Measurements from ENCODE around the gene LYPD4. TPM values are rescaled to one million over a fixed set of nuclear protein-coding genes. Genes with fewer than 3 reads are reported as not detected.
"Not testable (repeated sequence)": the region's sequence is repeated elsewhere in the genome, so short reads cannot be mapped to it uniquely, and the experiment has no call there.

The LYPD4 gene
- total and polyA plus RNA-seq, 8 donors = not detected

DNA sequence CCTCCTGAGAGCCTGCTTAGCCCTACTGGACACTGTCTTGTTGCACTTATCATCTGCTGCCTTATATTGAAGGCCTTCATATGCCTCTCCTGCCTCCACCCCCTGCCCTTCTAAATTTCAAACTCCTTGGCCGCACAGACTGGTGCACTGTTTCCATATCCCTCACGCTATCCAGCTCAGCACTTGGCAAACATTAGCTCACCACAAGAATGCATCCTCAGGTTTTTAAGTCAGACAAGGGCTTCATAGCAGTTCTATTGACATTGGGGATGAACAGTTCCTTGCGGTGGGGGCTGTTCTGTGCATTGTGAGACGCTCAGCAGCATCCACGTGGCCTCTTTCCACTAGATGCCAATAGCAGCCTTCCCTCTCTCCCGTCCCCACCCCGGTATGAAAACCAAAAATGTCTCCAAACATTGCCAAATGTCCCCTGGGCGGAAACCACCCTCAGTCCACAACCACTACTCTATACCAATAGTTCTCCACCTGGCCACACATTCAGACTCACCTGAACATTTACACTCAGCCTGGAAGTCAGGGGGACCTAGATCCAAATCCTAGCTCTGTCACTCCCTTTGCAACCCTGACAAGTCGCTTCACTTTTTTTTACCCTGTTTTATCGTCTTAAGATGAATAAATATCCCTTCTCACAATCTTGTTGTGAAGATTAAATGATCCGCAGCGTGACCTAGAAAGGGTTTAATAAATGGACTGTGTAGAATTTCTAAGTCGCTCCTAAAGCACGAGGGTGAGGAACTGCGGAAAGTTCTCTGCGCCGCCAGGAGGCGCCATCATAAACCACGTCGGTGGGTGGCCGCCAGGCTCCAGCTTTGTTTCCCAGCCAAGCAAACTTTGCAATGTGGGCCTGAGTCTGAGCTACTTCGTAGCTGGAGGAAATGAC lies 51.7 kb downstream of the LYPD4 start:
- Histone ChIP-seq H3K27ac (no peak overlapping the region), H3K27me3 (no peaks in the 10 kb centered on the region), H3K9me3 (no peaks in the 10 kb centered on the region), H3K4me3 (no peak overlapping the region), H3K36me3 (no peaks in the 10 kb centered on the region), H3K4me1 (peaks cover 0 to 5% (median 0%) of the 10 kb centered on the region in 3 donors)
- 15 to 17% methylated on average over 22 of the region's 22 CpGs for WGBS, 2 donors
- TF ChIP-seq, protein P1, sequence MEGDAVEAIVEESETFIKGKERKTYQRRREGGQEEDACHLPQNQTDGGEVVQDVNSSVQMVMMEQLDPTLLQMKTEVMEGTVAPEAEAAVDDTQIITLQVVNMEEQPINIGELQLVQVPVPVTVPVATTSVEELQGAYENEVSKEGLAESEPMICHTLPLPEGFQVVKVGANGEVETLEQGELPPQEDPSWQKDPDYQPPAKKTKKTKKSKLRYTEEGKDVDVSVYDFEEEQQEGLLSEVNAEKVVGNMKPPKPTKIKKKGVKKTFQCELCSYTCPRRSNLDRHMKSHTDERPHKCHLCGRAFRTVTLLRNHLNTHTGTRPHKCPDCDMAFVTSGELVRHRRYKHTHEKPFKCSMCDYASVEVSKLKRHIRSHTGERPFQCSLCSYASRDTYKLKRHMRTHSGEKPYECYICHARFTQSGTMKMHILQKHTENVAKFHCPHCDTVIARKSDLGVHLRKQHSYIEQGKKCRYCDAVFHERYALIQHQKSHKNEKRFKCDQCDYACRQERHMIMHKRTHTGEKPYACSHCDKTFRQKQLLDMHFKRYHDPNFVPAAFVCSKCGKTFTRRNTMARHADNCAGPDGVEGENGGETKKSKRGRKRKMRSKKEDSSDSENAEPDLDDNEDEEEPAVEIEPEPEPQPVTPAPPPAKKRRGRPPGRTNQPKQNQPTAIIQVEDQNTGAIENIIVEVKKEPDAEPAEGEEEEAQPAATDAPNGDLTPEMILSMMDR (IDR thresholded peaks at IDR 0.05) = peak; percentile 44 to 60 (median 51)
- peak; percentile 72 to 83 (median 80) for ATAC-seq
- peak in 5 of 6 donors; percentile 27 to 84 (median 60) for DNase-seq
- no peak for FAIRE-seq
- intact Hi-C loops (cut with DNase I) = no loop called here

DNA sequence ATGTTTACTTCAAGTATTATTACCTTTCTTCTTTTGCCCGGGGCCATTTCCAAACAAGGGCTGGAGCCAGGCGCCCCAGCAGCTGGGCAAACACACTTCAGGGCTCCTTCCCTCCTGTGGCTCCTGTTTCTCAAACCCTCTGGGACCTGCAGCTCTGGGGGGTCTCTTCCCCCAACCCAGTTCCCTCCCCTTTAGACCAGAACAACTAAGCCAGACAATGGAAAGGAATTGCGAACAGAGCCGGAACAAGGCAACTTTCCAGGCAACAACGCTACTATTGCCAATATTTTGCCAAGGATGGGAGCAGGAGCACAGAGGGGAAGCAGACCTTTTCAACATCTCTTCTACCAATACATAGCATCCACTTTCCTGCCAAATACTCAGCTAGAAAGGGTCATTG lies 55.4 kb downstream of the LYPD4 start:
- H3K27ac ChIP-seq; H3K36me3 ChIP-seq; H3K9me3 ChIP-seq; H3K4me1 ChIP-seq; intact Hi-C loops (cut with DNase I); H3K4me3 ChIP-seq; DNase-seq; FAIRE-seq; H3K27me3 ChIP-seq: not testable (repeated sequence)
- 41 to 51% methylated on average over 3 of the region's 5 CpGs for WGBS, 2 donors
- peak in 1 of 4 donors; percentile 27 for ATAC-seq

DNA sequence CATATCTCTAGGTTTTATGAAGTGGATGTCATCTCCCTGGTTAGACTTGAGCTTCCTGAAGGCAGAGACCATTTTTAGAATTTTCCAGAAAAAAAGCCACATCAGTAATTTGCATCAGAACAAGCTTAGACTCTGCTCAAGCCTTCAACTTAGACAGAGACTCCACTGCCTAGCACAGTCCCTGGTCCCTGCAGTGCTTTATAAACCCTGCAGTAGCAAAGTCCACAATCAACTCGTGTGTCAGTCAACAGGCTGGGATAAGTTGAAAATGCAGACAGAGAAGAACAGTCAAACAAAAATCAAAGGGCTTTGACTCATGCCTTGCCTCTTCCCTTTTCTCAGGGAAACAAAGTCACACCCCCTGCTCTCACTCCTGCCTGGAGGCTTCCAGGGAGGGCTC lies 56.0 kb downstream of the LYPD4 start:
- H3K4me1 ChIP-seq; H3K36me3 ChIP-seq; FAIRE-seq; H3K27ac ChIP-seq; DNase-seq; H3K27me3 ChIP-seq; intact Hi-C loops (cut with DNase I); H3K9me3 ChIP-seq; H3K4me3 ChIP-seq: not testable (repeated sequence)
- no CpG with 5 or more reads among the region's 1 CpG for WGBS, 2 donors
- peak in 2 of 4 donors; percentile 32 to 54 for ATAC-seq

Small RNA genes within 50 kb of the gene (microRNA-seq; reads per million reads assigned to microRNA genes)
- gene MIR6797 = 0 to 0.29 reads per million in 2 donors

Other genes with a start within 250 kb of the LYPD4 start
- gene CEACAM4, start 217.6 kb downstream of the LYPD4 start, total RNA-seq = 1 to 10 TPM in 2 of 6 donors, under 1 TPM in 4; 0.46 to 1.1 (median 0.54) TPM
- gene CEACAM4, start 217.6 kb downstream of the LYPD4 start, polyA plus RNA-seq = 1 to 10 TPM in 1 of 2 donors, under 1 TPM in 1; 0.30 to 1.1 TPM
- 1 to 10 TPM; 1.5 to 6.4 (median 2.6) TPM for gene CEACAM7, start 156.4 kb downstream of the LYPD4 start, total RNA-seq
- 1 to 10 TPM; 1.2 to 3.8 TPM for gene CEACAM7, start 156.4 kb downstream of the LYPD4 start, polyA plus RNA-seq
- gene CEACAM5, start 136.1 kb downstream of the LYPD4 start, total RNA-seq = 1 to 10 TPM in 1 of 6 donors, under 1 TPM in 2, not detected in 3; 0.12 to 5.8 (median 0.32) TPM
- under 1 TPM; 0.02 to 0.30 TPM for gene CEACAM5, start 136.1 kb downstream of the LYPD4 start, polyA plus RNA-seq
- 1 to 10 TPM; 3.6 to 9.0 (median 8.0) TPM for gene CEACAM6, start 89.2 kb downstream of the LYPD4 start, total RNA-seq
- 1 to 10 TPM in 1 of 2 donors, under 1 TPM in 1; 0.68 to 1.7 TPM for gene CEACAM6, start 89.2 kb downstream of the LYPD4 start, polyA plus RNA-seq
- under 1 TPM in 2 of 6 donors, not detected in 4; 0.41 to 0.61 TPM for gene CEACAM3, start 48.1 kb downstream of the LYPD4 start, total RNA-seq
- not detected for gene CEACAM3, start 48.1 kb downstream of the LYPD4 start, polyA plus RNA-seq
- not detected for gene DMRTC2, start 359 bp upstream of the LYPD4 start, total RNA-seq
- gene DMRTC2, start 359 bp upstream of the LYPD4 start, polyA plus RNA-seq = not detected
- 1,000 to 10,000 TPM in 5 of 6 donors, 100 to 1,000 TPM in 1; 939 to 1,697 (median 1,289) TPM for gene RPS19, start 15.6 kb upstream of the LYPD4 start, total RNA-seq
- 1,000 to 10,000 TPM; 1,099 to 2,267 TPM for gene RPS19, start 15.6 kb upstream of the LYPD4 start, polyA plus RNA-seq
- gene CD79A, start 32.6 kb upstream of the LYPD4 start, total RNA-seq = under 1 TPM in 5 of 6 donors, not detected in 1; 0.16 to 1.00 (median 0.31) TPM
- gene CD79A, start 32.6 kb upstream of the LYPD4 start, polyA plus RNA-seq = under 1 TPM; 0.11 to 0.23 TPM
- 10 to 100 TPM; 26.3 to 65.6 (median 37.0) TPM for gene ARHGEF1, start 38.5 kb upstream of the LYPD4 start, total RNA-seq
- gene ARHGEF1, start 38.5 kb upstream of the LYPD4 start, polyA plus RNA-seq = 100 to 1,000 TPM; 139 to 179 TPM
- under 1 TPM in 5 of 6 donors, not detected in 1; 0.06 to 0.37 (median 0.14) TPM for gene ERFL, start 83.8 kb upstream of the LYPD4 start, total RNA-seq
- gene ERFL, start 83.8 kb upstream of the LYPD4 start, polyA plus RNA-seq = under 1 TPM; 0.33 to 0.34 TPM
- 10 to 100 TPM; 49.8 to 79.4 (median 66.8) TPM for gene RABAC1, start 114.6 kb upstream of the LYPD4 start, total RNA-seq
- gene RABAC1, start 114.6 kb upstream of the LYPD4 start, polyA plus RNA-seq = 100 to 1,000 TPM; 117 to 134 TPM
- gene ATP1A3, start 149.5 kb upstream of the LYPD4 start, total RNA-seq = under 1 TPM; 0.09 to 0.44 (median 0.32) TPM
- 1 to 10 TPM in 1 of 2 donors, under 1 TPM in 1; 0.30 to 1.2 TPM for gene ATP1A3, start 149.5 kb upstream of the LYPD4 start, polyA plus RNA-seq
- gene GRIK5, start 225.5 kb upstream of the LYPD4 start, total RNA-seq = 1 to 10 TPM; 1.9 to 3.6 (median 3.1) TPM
- 10 to 100 TPM in 1 of 2 donors, 1 to 10 TPM in 1; 4.8 to 10.5 TPM for gene GRIK5, start 225.5 kb upstream of the LYPD4 start, polyA plus RNA-seq
- 1 to 10 TPM; 3.9 to 8.5 (median 5.8) TPM for gene ZNF574, start 231.5 kb upstream of the LYPD4 start, total RNA-seq
- gene ZNF574, start 231.5 kb upstream of the LYPD4 start, polyA plus RNA-seq = 1 to 10 TPM; 4.9 to 6.2 TPM